HG03039 (cell line): ENCODE measurements around the gene TINAGL1.

Experiments
- ATAC-seq: cut with Tn5 transposase; IDR thresholded peaks from one replicate; pipeline ENCODE4 v1.9.1; 2021; ENCODE audit warnings: mild to moderate bottlenecking, moderate library complexity; ENCODE audit not compliant: unreplicated experiment

TINAGL1 gene

DNA sequence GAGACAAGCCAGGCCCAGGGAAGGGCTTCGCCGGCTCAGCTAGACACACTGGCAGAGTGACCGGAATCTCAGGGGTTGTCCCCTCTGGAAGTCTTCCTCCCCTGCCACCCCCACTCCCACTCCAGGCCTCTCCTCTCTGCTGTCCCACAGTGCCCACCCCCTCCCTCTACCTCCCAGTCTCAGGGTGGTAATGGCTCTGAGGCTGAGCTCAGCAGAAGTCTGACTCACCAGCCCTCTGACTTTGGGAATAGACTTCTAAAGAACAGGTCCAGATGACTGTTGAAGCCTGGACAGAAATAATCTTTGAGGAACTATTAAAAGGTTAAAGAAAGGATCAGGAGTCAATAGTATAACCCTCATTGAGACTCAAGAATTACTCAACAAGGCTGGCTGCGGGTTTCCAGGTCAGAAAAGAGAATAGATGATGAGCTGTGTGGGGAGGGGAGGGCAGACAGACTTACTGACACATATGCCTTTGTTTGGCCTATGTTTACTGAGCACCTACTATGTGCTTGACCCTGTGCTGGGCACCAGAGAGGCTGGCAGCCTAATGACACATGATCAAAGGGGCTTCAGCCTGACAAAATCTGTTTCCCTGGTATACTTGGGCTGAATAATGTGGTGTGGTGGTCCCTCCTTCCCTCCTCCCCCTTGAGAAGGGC lies 49.4 kb downstream of the TINAGL1 start:
- no peak for ATAC-seq

DNA sequence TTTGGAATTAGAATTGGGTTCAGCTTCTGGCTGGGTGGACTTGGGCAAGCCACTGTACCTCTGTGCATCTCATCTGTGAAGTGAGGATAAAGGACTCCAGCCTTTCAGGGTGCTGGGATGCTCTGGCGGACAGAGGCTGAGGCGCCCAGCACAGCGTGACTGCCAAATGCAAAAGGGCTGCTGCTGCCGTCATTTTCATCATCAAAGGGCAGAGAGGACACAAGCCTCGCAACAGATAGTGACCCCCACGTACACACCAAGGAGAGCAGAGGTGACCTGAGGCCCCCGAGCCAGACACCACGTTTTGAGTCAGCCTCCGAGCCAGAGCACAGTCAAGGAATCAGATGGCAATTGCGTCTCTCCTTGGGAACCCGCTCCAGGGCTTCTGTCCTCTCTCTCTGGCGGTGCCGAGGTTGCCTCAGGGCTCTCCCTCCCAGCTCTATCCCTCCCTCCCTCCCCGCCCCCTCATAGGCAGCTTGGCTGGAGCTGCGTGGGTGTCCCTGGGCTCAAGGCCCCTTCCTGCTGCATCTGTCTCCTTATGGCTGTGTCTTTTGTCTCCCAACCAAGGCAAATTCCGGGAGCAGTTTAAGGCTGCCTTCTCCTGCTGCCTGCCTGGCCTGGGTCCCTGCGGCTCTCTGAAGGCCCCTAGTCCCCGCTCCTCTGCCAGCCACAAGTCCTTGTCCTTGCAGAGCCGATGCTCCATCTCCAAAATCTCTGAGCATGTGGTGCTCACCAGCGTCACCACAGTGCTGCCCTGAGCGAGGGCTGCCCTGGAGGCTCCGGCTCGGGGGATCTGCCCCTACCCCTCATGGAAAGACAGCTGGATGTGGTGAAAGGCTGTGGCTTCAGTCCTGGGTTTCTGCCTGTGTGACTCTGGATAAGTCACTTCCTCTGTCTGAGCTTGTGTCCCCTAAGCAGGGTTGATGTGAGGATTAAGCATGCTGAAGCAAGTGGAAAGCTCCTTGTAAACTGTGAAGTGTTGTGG lies 50.2 kb downstream of the TINAGL1 start:
- ATAC-seq, result no peak

DNA sequence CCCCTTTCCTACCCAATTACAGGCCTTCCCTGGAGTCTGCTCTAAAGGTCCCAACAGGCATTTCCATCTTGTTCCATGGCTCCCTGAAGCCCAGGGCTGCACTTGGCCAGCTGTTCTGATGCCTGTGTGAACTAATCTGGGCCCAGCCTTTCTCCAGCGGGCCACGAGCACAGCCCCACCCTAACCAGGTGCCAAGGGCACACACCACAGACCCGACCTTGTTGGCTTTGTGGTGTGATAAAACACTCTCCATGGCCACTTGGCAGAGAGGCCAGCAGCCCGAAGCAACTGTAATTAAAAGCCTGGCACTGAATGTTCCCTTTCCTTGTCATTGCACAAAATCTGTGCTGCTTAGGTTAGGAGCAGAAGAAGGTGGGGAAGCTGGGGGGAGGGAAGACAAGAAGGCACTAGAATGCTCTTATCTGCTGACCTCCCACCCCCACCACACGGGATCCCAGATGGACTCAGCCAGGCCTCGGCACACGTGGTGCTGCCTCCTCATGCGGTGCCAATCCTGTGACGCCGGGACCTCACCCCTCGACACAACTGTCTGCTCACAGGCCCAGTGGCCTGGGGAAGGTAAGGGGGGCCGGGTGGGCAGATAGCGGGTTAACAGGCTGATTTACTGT lies 51.1 kb downstream of the TINAGL1 start:
- no peak for ATAC-seq

DNA sequence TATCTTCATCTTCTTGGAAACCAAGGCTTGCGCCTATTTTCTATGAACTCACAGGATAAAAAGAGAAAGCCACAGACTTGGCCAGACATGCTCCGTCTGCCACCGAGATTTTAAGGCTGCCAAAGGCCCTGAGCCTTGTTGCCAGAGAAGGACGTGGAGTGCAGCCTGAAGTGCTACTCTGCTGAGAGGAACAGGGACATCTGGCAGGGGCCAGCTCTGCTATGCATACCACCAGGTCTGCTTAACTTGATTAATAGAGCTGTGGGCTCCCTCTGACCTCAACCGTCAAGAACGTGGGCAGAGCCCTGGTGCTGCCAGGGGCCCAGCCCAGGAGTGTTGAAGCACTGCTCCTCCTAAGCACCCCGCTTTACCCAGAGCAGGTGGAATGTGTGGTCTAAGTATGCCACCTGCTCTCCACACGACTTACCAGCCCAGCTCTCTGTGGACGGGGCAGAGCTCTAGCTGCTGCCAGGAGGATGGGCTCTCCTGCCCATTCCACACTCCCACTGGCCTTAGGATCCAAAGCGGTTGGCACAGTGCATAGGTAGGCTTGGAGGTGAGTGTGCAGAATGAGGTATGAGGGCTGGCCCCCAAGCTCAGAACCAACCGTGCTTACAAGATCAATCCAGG lies 51.7 kb downstream of the TINAGL1 start:
- no peak for ATAC-seq

DNA sequence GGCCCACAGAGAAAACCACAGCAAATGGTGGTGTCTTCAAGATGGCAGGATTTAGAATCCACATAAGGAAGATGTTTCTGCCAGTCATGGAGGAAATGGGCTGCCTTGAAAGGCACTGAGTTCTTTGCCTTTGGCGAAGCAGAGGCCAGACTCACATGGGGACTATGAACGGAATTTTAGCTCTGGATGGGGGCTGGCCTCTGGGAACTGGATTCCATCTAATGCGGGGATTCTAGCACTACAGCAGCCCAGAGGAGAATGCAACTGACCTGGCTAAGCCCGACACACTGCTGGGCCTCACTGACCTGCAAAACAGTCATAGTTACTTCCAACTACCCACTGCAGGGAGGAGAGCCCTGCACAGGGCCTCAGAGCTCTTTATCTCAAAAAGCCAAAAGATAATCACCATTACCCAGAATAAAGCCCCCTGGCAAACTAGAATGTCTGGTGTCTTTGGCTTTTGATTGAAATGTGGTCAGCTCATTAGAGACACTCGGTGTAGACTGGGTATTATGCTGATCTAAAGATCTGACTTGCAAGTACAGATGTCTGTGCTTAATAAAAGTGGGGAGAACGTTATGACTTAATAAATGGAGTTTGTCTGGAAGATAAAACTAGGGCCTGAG lies 52.7 kb downstream of the TINAGL1 start:
- ATAC-seq, result no peak

DNA sequence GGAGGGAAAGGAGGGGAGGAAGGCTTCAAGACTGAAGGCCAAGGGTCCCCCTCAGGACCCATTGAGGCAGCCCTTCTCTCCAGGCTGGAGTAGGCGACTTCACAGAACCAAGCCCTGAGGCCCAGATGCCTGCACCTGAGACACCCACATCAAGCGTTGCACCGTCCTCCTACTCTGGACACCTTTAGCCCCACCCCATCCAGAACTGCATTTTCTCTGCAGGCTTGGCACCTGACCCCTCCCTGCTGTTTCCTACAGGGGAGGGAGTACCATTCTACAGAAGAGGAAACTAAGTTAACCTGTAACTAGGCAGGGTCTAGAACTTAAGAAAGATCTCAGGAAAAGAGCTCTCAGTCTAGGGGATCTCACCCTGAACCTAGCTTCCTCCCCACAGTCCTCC lies 56.3 kb downstream of the TINAGL1 start:
- no peak for ATAC-seq

DNA sequence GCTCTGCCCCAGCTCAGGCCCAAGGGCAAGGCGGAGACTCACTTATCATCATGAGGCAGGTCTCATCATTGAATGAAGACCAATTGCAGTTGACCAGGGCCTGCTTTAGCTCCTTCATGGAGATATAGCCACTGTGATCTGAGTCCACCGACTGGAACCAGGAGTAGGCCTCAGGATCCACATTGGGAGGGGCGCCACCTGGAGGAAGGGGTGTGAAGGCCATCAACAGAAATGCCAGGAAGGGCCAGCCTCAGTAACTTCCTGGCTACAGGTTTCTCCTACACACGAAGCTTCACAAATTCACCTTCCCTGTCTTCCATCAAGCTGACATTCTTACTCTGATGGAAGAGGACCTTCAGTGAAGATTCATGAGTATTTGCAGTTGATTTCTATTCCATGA lies 56.8 kb downstream of the TINAGL1 start:
- ATAC-seq, result no peak
